HUES48 (cell line): ENCODE data around the gene MGLL.

Source experiments
- H3K27ac ChIP-seq: one replicate; pipeline ENCODE4 v1.7.0; 2013; ENCODE audit warnings: low read depth, low read length, inconsistent platforms
- H3K27me3 ChIP-seq: 2 replicates; pipeline ENCODE4 v1.6.1; 2013; ENCODE audit warnings: mild to moderate bottlenecking, low read length; ENCODE audit not compliant: control insufficient read depth, insufficient read depth
- H3K36me3 ChIP-seq: 2 replicates; pipeline ENCODE4 v1.6.1; 2013; ENCODE audit warnings: low read length; ENCODE audit not compliant: control insufficient read depth, insufficient read depth
- H3K4me1 ChIP-seq: 2 replicates; pipeline ENCODE4 v1.6.1; 2013; ENCODE audit warnings: mild to moderate bottlenecking, low read length; ENCODE audit not compliant: control insufficient read depth, insufficient read depth
- H3K4me3 ChIP-seq: 2 replicates; pipeline ENCODE4 v1.5.1; 2013; ENCODE audit warnings: mild to moderate bottlenecking, low read depth, low read length
- H3K9ac ChIP-seq: 2 replicates; pipeline ENCODE4 v1.6.1; 2013; ENCODE audit warnings: mild to moderate bottlenecking, low read depth, low read length, moderate library complexity
- H3K9me3 ChIP-seq: 2 replicates; pipeline ENCODE4 v1.6.1; 2013; ENCODE audit warnings: low read length; ENCODE audit not compliant: control insufficient read depth, insufficient read depth

Gene MGLL

GRCh38 chr3:127698691-127699415 lies 123.5 kb downstream of the MGLL start:
- Histone ChIP-seq H3K9ac (no peak overlapping the region), H3K27ac (no peak overlapping the region), H3K36me3 (no peaks in the 10 kb centered on the region)

DNA sequence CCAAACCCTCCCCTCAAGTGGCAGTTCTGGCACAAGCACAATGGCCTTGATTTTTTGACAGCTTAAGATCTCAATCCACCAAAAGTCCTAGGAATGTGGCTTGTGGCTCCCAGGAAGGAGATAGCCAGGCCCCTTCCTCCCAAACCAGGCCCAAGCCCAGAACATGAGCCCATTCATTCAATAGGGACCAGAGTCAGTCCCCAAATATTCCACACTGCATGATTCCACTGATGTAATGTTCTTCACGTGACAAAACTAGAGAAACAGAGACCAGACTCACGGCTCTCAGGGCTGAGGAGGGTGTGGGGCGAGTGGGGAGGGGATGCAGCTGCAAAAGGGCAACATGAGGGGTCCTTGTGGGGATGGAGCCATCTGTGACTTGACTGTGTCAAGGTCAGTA lies 124.0 kb downstream of the MGLL start:
- Histone ChIP-seq H3K4me1 (peaks cover 3% of the 10 kb centered on the region; the same call in 1 of the 2 replicates), H3K27me3 (no peaks in the 10 kb centered on the region), H3K4me3 (no peak overlapping the region), H3K36me3 (no peaks in the 10 kb centered on the region), H3K9ac (no peak overlapping the region), H3K9me3 (no peaks in the 10 kb centered on the region), H3K27ac (no peak overlapping the region)

More at GRCh38 chr3:127698691-127699415, 123.5 kb downstream of the MGLL start:
- H3K27me3 ChIP-seq, result no peaks in the 10 kb centered on the region
- H3K4me1 ChIP-seq, result peaks cover 3% of the 10 kb centered on the region; the same call in 1 of the 2 replicates
- H3K4me3 ChIP-seq, result no peak overlapping the region
- no peaks in the 10 kb centered on the region for H3K9me3 ChIP-seq

- H3K27ac ChIP-seq, result no peak overlapping the region
- H3K9ac ChIP-seq, result no peak overlapping the region
- no peaks in the 10 kb centered on the region for H3K9me3 ChIP-seq
- H3K27me3 ChIP-seq, result no peaks in the 10 kb centered on the region
- no peaks in the 10 kb centered on the region for H3K4me1 ChIP-seq
- no peaks in the 10 kb centered on the region for H3K36me3 ChIP-seq
- H3K4me3 ChIP-seq, result no peak overlapping the region
Observed at GRCh38 chr3:127697551-127698240, 124.6 kb downstream of the MGLL start.

DNA sequence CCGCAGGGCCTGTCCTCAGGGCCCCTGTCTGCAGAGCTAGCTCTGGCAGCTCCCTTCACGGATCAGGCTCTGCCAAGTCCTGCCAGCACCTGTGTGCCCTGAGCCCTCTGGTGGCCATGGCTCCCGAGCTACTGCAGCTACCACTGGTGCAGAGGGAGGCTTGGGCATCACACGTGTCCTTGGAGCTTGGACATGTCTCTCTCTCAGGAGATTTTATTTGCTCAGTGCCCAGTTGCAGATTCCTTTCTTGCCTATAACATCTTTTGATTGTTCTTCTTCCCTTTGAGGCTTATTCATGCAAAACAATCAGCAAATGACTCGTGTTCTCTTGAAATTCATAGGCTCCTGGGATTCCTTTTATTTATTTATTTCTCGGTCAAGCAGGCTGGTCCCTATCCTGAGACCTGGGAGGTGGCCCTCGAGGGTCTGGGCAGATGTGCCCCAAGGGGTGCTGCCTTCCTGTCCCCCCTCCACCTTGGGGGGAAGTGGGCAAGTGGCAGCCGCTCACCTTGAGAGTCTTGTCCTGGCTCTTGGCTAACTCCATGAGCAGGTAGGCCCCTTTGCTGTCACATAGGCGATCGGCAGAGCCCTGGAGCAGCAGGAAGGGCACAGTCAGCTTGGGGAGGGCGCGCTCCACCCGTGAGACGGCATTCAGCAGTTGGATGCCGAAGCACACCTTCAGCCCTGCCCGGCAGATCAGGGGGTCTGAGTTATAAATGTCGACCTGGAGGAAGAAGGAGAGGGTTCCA lies 127.7 kb downstream of the MGLL start:
- Histone ChIP-seq H3K9ac (no peak overlapping the region), H3K4me1 (peaks cover 10% of the 10 kb centered on the region), H3K27me3 (no peaks in the 10 kb centered on the region), H3K36me3 (no peaks in the 10 kb centered on the region), H3K4me3 (no peak overlapping the region), H3K9me3 (no peaks in the 10 kb centered on the region), H3K27ac (no peak overlapping the region)

- Histone ChIP-seq H3K36me3 (no peaks in the 10 kb centered on the region), H3K4me1 (peaks cover 16% of the 10 kb centered on the region), H3K27me3 (no peaks in the 10 kb centered on the region), H3K9ac (no peak overlapping the region), H3K9me3 (no peaks in the 10 kb centered on the region), H3K4me3 (no peak overlapping the region), H3K27ac (no peak overlapping the region)
Observed at GRCh38 chr3:127693336-127693843, 128.9 kb downstream of the MGLL start.

DNA sequence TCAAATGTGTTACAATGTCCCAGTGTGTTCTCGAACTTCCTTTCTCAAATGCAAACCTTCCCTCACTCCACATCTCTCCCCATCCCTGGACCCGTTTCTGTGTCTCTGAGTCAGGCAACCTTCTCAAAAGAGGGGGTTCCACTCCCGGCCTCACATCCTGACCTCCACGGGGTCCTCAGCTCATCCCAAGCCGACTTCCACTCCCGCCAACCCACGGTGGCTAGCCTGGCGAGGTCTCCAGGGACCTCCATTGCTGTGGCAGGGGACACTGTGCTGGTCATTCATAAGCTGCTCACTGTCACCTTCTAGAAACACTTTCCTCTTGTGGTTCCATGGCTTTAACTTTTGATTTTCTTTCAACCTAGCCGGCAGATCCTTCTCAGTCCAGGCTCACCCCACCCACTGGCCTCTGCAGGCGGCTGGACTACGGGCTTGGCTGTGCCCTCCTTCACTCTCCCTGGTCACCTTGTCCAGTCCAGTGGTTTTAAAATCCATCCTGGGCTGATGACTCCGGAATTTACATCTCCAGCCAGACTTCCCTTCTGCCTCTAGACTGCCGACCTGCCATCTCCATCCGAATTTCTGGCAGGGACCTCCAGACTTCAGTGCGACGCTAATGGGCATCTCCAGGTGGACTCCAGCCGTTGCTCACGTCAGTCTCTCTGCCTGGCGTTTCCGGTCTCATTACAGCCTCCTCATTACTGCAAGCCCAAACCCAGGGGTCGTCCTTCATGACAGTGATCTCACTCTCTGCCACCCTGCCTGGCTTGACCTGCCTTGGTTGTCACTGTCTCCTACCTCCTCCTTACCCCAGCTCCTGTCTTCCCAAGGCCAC lies 129.6 kb downstream of the MGLL start:
- no peak overlapping the region for H3K4me3 ChIP-seq
- no peaks in the 10 kb centered on the region for H3K9me3 ChIP-seq
- H3K9ac ChIP-seq, result no peak overlapping the region
- H3K4me1 ChIP-seq, result peaks cover 16% of the 10 kb centered on the region
- no peaks in the 10 kb centered on the region for H3K36me3 ChIP-seq
- H3K27me3 ChIP-seq, result no peaks in the 10 kb centered on the region
- no peak overlapping the region for H3K27ac ChIP-seq

DNA sequence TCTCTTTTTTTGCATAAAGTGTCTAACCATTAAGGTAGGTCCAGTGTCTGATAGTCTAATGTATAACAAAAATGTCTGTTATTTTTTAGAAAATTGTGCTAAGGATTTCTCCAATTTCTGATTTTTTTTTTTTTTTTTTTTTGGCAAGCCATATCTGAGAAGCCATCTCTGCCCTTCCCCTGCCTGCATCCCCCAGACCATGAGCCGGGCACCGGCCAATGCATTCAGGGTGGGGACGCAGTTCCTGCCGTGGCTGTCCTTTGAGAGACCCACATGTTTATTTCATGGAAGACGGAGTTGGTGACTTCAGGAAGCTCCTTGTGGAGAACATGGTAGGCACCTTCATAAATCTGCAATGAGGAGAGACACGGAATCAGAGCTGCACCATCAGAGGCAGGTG lies 130.3 kb downstream of the MGLL start:
- Histone ChIP-seq H3K27ac (no peak overlapping the region), H3K4me1 (peaks cover 16% of the 10 kb centered on the region), H3K9ac (no peak overlapping the region), H3K27me3 (no peaks in the 10 kb centered on the region), H3K4me3 (no peak overlapping the region), H3K9me3 (no peaks in the 10 kb centered on the region), H3K36me3 (no peaks in the 10 kb centered on the region)

GRCh38 chr3:127691489-127691888 lies 130.8 kb downstream of the MGLL start:
- no peaks in the 10 kb centered on the region for H3K9me3 ChIP-seq
- H3K27me3 ChIP-seq, result no peaks in the 10 kb centered on the region
- H3K27ac ChIP-seq, result no peak overlapping the region
- H3K4me3 ChIP-seq, result no peak overlapping the region
- peaks cover 16% of the 10 kb centered on the region for H3K4me1 ChIP-seq
- no peak overlapping the region for H3K9ac ChIP-seq
- no peaks in the 10 kb centered on the region for H3K36me3 ChIP-seq

DNA sequence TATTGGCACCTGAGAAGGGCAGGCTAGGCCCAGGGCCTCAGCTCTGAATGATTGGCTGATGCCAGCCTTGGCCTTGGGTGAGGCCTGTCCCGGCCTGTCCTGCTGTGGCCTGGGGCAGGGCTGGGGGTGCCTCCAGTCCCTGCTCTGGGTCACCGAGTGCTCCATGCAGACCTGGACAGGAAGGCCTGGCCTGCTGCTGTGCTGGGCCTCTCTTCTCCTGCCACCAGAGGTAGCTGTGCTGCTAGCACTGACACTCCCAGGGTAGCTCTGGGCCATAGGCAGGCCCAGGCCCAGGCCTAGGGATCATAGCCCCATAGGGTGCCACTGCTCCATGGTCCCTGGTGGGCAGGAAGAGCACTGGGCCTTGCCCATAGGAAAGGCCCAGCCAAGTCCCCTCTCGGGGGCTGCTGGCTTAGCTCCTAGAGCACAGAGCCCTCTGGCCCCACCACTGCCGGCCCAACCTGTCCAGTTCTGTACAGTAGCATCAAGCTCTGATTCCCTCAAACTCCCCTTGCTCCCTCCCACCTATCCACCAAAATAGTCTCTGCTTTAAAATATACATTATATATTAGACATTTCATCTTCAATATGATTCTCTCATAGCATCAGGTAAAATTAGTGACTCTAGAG lies 131.4 kb downstream of the MGLL start:
- Histone ChIP-seq H3K9ac (no peak overlapping the region), H3K36me3 (no peaks in the 10 kb centered on the region), H3K27ac (no peak overlapping the region), H3K4me1 (peaks cover 16% of the 10 kb centered on the region), H3K27me3 (no peaks in the 10 kb centered on the region), H3K4me3 (no peak overlapping the region), H3K9me3 (no peaks in the 10 kb centered on the region)

DNA sequence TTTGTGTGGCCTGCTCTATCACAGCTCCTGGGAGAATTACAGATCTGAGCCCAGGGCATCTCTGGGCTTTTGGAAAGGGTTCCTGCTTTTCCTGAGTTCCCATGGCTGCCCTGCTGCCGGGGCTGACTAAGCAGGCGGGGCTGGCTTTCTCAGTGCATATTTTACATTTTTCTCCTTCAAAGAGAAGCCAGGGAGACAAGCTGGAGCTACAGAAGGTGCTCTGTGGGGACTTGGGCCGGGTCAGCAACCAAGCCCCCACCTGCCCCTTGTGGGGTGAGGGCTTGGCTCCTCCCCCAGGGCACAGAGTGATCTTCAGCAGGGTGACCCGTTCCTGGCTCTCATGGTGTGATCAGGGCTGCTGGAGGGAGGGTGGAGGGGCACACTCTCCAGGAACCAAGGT lies 132.2 kb downstream of the MGLL start:
- Histone ChIP-seq H3K36me3 (no peaks in the 10 kb centered on the region), H3K9ac (no peak overlapping the region), H3K4me1 (peaks cover 16% of the 10 kb centered on the region), H3K27ac (peak overlapping the region; percentile 29), H3K4me3 (no peak overlapping the region), H3K27me3 (no peaks in the 10 kb centered on the region), H3K9me3 (no peaks in the 10 kb centered on the region)
